Body of pancreas (tissue), 4 donors: ENCODE data around the gene TIAM1. TPM values are rescaled to one million over a fixed set of nuclear protein-coding genes. Genes with fewer than 3 reads are reported as not detected.

Experiments used
- ATAC-seq: fragments of 150-250 bp; one replicate; pipeline ENCODE4 v1.9.1; 2016
- DNase-seq, 4 donors: peaks; one replicate each; pipeline ENCODE4 v3.0.0-alpha.2; 2019
- H3K27ac ChIP-seq, 4 donors: fragments of 200-600 bp; sonication (generic); 1 replicate in 3 of 4; 2 replicates in 1 of 4; pipeline versions ENCODE4 v1.5.1 to v1.6.1; 2016 to 2019; ENCODE audit warnings: mild to moderate bottlenecking in 1 of 4, mixed read lengths in 1 of 4, moderate library complexity in 1 of 4
- H3K27me3 ChIP-seq, 2 donors: fragments of 200-600 bp; sonication (generic); one replicate each; pipeline ENCODE4 v1.6.0; 2016; ENCODE audit warnings: mild to moderate bottlenecking in 1 of 2
- H3K36me3 ChIP-seq, 2 donors: fragments of 200-600 bp; sonication (generic); replicated peaks in 1 of 2; 2 replicates each; pipeline ENCODE4 v1.5.1; 2016; ENCODE audit warnings: low read depth in 2 of 2; ENCODE audit not compliant: insufficient read depth in 1 of 2
- H3K4me1 ChIP-seq: fragments of 200-600 bp; sonication (generic); one replicate; pipeline ENCODE4 v1.6.0; 2016
- H3K4me3 ChIP-seq, 2 donors: fragments of 200-600 bp; sonication (generic); 1 replicate in 1 of 2; 2 replicates in 1 of 2; pipeline ENCODE4 v1.5.1; 2016 to 2019
- H3K9me3 ChIP-seq, 3 donors: fragments of 200-600 bp; sonication (generic); 1 replicate in 2 of 3; 2 replicates in 1 of 3; pipeline ENCODE4 v1.5.1; 2016
- POLR2A ChIP-seq, 3 donors: fragments of 450-650 bp; IDR thresholded peaks; one replicate each; pipeline ENCODE4 v1.6.1; 2016; ENCODE audit warnings: antibody characterized with exemption in 3 of 3, mild to moderate bottlenecking in 2 of 3
- WGBS, 2 donors: methylation state at CpG; one replicate each; pipeline ENCODE4 v1.1.5; 2017; 5-methylcytosine and 5-hydroxymethylcytosine counted together
- intact Hi-C: fragments of 100-400 bp; cut with DNase I; formaldehyde crosslinking; loops from one replicate; pipeline ENCODE4 v1.15.1; 2023
- total RNA-seq, 2 donors: library from RNA; depleted of rRNA; stranded (reverse); fragments of >200 nt; gene quantifications; one replicate each; pipeline ENCODE4 v1.1.0, GENCODE V29; 2016
- TF ChIP-seq, protein P1 (sequence below), 7 experiments: fragments of 450-650 bp in 4 of 7; fragments of 200-600 bp in 3 of 7; sonication (generic) in 3 of 7; IDR thresholded peaks; one replicate each; pipeline ENCODE4 v1.5.1; 2016 to 2019; ENCODE audit warnings: antibody characterized with exemption in 7 of 7

Gene TIAM1
- total RNA-seq, 2 donors from 2014 or later = 3.6 to 8.8 TPM

DNA sequence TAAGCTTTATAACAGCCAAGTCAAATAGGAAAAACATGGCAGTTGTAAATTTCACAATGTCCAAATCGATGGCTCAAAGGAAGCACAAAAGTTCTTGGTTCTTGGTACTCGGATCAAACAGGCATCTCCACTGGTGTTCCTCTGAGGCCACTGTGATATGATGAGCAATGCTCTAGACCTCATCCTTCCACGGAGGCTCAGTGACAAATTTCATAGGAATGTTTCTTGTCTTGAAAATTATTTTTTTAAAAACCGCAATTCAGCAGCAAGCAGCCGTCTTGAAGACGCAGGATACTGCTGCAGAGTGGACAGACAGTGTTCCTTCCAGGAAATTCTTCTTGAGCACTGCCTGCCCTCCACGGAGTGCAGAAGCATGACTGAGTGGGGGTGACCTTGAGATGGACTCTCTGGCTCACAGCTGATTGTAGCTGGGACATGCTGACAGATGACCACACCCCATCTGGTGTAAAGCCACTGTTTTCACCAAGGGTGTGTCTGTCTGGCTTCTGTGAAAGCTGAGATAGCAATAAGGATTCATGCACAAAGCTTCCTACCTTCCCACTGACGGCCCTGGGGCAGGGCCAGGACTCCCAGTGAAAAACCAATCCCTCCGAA is 61.9 kb downstream of the TIAM1 start:
- TF ChIP-seq, protein P1, sequence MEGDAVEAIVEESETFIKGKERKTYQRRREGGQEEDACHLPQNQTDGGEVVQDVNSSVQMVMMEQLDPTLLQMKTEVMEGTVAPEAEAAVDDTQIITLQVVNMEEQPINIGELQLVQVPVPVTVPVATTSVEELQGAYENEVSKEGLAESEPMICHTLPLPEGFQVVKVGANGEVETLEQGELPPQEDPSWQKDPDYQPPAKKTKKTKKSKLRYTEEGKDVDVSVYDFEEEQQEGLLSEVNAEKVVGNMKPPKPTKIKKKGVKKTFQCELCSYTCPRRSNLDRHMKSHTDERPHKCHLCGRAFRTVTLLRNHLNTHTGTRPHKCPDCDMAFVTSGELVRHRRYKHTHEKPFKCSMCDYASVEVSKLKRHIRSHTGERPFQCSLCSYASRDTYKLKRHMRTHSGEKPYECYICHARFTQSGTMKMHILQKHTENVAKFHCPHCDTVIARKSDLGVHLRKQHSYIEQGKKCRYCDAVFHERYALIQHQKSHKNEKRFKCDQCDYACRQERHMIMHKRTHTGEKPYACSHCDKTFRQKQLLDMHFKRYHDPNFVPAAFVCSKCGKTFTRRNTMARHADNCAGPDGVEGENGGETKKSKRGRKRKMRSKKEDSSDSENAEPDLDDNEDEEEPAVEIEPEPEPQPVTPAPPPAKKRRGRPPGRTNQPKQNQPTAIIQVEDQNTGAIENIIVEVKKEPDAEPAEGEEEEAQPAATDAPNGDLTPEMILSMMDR (IDR thresholded peaks at IDR 0.05) = no peak
- no peak for TF ChIP-seq POLR2A (IDR thresholded peaks at IDR 0.05)
- Histone ChIP-seq H3K9me3 (no peaks in the 10 kb centered on the region), H3K27me3 (no peaks in the 10 kb centered on the region), H3K4me3 (no peak overlapping the region), H3K4me1 (no peaks in the 10 kb centered on the region), H3K36me3 (no peaks in the 10 kb centered on the region), H3K27ac (no peak overlapping the region)
- intact Hi-C loops = no loop called here
- DNase-seq (peak in 1 of 4 donors; percentile 20), ATAC-seq (peak; percentile 38)
- WGBS, 2 donors = 54 to 78% methylated on average over 8 to 9 of the region's 9 CpGs

DNA sequence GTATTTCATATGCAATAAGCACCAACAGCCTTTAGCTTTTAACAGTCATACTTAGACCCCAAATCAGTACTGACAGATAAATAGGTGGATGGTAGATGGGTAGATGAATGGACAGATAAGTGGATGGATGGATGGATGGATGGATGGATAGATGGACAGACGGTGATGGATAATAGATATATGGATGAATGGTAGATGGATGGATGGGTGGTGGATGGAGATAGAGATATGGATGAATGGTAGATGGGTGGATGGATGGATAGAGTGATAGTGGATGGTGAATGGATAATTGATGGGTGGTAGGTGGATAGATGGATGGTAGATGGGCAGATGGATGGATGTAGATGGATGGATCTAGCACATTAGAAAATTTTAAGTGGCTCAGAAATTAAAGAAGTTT is 62.5 kb downstream of the TIAM1 start:
- Histone ChIP-seq H3K4me3 (no peak overlapping the region), H3K36me3 (no peaks in the 10 kb centered on the region), H3K27me3 (no peaks in the 10 kb centered on the region), H3K4me1 (no peaks in the 10 kb centered on the region), H3K9me3 (no peaks in the 10 kb centered on the region), H3K27ac (no peak overlapping the region)
- ATAC-seq (no peak), DNase-seq (no peak)
- TF ChIP-seq, protein P1 (IDR thresholded peaks at IDR 0.05) = no peak
- no peak for TF ChIP-seq POLR2A (IDR thresholded peaks at IDR 0.05)
- WGBS, 2 donors = 71 to 93% methylated on average over 1 of the region's 1 CpG
- intact Hi-C loops = no loop called here

DNA sequence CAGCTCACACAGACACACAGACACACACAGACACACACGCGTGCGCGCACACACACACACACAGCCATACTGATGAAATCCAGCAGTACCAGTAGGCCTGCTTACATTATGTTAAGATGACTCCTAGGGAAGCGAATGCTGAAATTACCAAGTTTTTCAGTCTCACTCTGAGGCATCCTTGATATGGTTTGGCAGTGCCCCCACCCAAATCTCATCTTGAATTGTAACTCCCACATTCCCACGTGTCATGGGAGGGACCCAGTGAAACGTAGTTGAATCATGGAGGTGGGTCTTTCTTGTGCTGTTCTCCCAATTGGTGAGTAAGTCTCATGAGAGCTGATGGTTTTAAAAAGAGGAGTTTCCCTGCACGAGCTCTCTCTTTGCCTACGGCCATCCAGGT is 64.1 kb downstream of the TIAM1 start:
- no peak overlapping the region for H3K4me3 ChIP-seq
- intact Hi-C loops = no loop called here
- TF ChIP-seq, protein P1 (IDR thresholded peaks at IDR 0.05) = no peak
- TF ChIP-seq POLR2A (IDR thresholded peaks at IDR 0.05) = no peak
- no peaks in the 10 kb centered on the region for H3K4me1 ChIP-seq
- no peaks in the 10 kb centered on the region for H3K9me3 ChIP-seq
- WGBS, 2 donors = 68 to 77% methylated on average over 9 of the region's 9 CpGs
- H3K27me3 ChIP-seq = no peaks in the 10 kb centered on the region
- no peak overlapping the region for H3K27ac ChIP-seq
- DNase-seq (no peak), ATAC-seq (no peak)
- H3K36me3 ChIP-seq = no peaks in the 10 kb centered on the region

DNA sequence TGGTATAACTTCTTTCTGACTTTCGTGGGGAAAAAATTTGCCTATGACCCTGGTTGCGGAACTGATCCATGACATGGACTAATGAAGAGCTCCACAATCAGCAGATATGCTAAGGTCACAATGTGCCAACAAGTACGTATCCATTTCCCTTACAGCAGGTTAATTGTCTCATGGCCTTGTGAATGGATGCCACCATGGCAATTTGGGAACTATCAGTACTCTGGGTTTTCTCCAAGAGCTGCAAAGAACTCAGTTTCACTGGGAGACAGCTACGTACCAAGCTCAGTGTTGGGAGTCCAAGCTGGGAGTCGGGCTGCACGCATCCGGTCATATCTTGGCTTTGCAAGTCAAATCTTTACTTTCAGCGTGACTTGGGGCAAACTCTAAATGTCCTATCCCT is 64.8 kb downstream of the TIAM1 start:
- no peak overlapping the region for H3K4me3 ChIP-seq
- no peaks in the 10 kb centered on the region for H3K36me3 ChIP-seq
- TF ChIP-seq POLR2A (IDR thresholded peaks at IDR 0.05) = no peak
- TF ChIP-seq, protein P1 (IDR thresholded peaks at IDR 0.05) = no peak
- no peaks in the 10 kb centered on the region for H3K27me3 ChIP-seq
- no peaks in the 10 kb centered on the region for H3K4me1 ChIP-seq
- H3K27ac ChIP-seq = no peak overlapping the region
- H3K9me3 ChIP-seq = no peaks in the 10 kb centered on the region
- no peak for DNase-seq
- ATAC-seq = no peak
- intact Hi-C loops = no loop called here
- 84 to 85% methylated on average over 8 of the region's 8 CpGs for WGBS, 2 donors

DNA sequence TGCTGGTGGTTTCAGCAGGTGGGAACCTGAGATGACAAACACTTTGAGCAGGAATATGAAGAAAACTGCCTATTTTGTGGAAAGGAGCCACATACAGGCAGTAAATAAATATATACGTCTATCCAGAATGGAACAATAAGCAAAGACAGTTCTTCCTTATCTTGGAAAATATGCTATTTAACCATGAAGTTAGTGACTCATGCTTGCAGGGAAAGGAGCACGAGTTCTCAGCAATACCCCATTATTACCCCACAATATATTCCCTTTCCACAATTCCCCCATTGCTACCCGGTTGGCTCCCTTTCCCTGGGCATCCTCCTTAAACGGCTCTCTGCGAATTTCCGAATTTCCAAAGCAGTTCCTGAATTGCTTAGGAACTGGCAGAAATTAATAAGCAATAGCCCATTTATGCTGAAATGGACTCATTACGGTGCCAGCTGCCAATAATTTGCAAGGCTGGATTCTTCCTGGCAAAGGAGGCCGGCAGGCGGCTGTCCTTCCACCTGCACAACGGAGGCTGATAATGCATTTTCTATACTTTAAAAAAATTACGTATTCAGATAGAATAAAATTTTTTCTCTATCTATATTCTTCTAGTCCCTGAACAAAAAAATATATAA is 65.4 kb downstream of the TIAM1 start:
- Histone ChIP-seq H3K27me3 (no peaks in the 10 kb centered on the region), H3K27ac (no peak overlapping the region), H3K4me3 (no peak overlapping the region), H3K36me3 (no peaks in the 10 kb centered on the region), H3K4me1 (no peaks in the 10 kb centered on the region), H3K9me3 (no peaks in the 10 kb centered on the region)
- 71 to 75% methylated on average over 11 of the region's 11 CpGs for WGBS, 2 donors
- ATAC-seq (no peak), DNase-seq (no peak)
- no peak for TF ChIP-seq POLR2A (IDR thresholded peaks at IDR 0.05)
- TF ChIP-seq, protein P1 (IDR thresholded peaks at IDR 0.05) = no peak
- intact Hi-C loops = no loop called here
